HepG2 (cell line): ENCODE data around the gene KCTD6. TPM values are rescaled to one million over a fixed set of nuclear protein-coding genes. Genes with fewer than 3 reads are reported as not detected.

Experiments
- AGO2 ChIP-seq: fragments of 200-400 bp; formaldehyde crosslinking; optimal IDR thresholded peaks from 2 replicates; pipeline ENCODE3; 2017; ENCODE audit warnings: mild to moderate bottlenecking, low read depth, low read length, moderate library complexity
- ARID4A ChIP-seq: sonication (generic); formaldehyde crosslinking; IDR thresholded peaks from 2 replicates; pipeline ENCODE4 v1.5.0; 2020; ENCODE audit warnings: mild to moderate bottlenecking, missing genetic modification reagents, borderline replicate concordance
- ATF1 ChIP-seq: IDR thresholded peaks from 2 replicates; pipeline ENCODE4 v1.6.1; 2016; ENCODE audit warnings: mild to moderate bottlenecking, control low read depth
- ATF3 ChIP-seq: sonication (generic); formaldehyde crosslinking; IDR thresholded peaks from 2 replicates; pipeline ENCODE4 v1.4.0; 2020; ENCODE audit warnings: missing genetic modification reagents
- CHD2 ChIP-seq: IDR thresholded peaks from 2 replicates; pipeline ENCODE4 v1.6.1; 2011; ENCODE audit warnings: low read depth, low read length, improper control_type of control experiment
- CSRNP1 ChIP-seq: sonication (generic); formaldehyde crosslinking; IDR thresholded peaks from 2 replicates; pipeline ENCODE4 v1.8.1; 2023; ENCODE audit warnings: mild to moderate bottlenecking, missing genetic modification reagents
- ELF1 ChIP-seq: sonication (generic); formaldehyde crosslinking; IDR thresholded peaks from 2 replicates; pipeline ENCODE4 v1.4.0; 2020; ENCODE audit warnings: missing genetic modification reagents
- FOXA3 ChIP-seq: IDR thresholded peaks from 2 replicates; pipeline ENCODE4 v1.6.1; 2016; ENCODE audit warnings: missing genetic modification reagents, missing compliant biosample characterization
- IKZF5 ChIP-seq: IDR thresholded peaks from 2 replicates; pipeline ENCODE4 v1.6.1; 2018; ENCODE audit warnings: missing genetic modification reagents, mild to moderate bottlenecking, missing compliant biosample characterization
- IRF2 ChIP-seq: IDR thresholded peaks from 2 replicates; pipeline ENCODE4 v1.6.1; 2018; ENCODE audit warnings: missing genetic modification reagents, missing compliant biosample characterization
- KDM5B ChIP-seq: sonication (generic); formaldehyde crosslinking; IDR thresholded peaks from 2 replicates; pipeline ENCODE4 v1.4.0; 2020; ENCODE audit warnings: missing genetic modification reagents, mild to moderate bottlenecking, borderline replicate concordance
- KLF16 ChIP-seq, 2 experiments: sonication (generic) in 1 of 2; formaldehyde crosslinking in 1 of 2; IDR thresholded peaks; 2 replicates each; pipeline versions ENCODE4 v1.6.1 to v1.8.0; 2016 to 2023; ENCODE audit warnings: missing genetic modification reagents in 2 of 2, missing compliant biosample characterization in 1 of 2
- KMT2B ChIP-seq: IDR thresholded peaks from 2 replicates; pipeline ENCODE4 v1.6.1; 2016; ENCODE audit warnings: missing genetic modification reagents, missing compliant biosample characterization
- LCORL ChIP-seq, 2 experiments: fragments of 450-650 bp in 1 of 2; sonication (generic) in 1 of 2; formaldehyde crosslinking in 1 of 2; IDR thresholded peaks; 2 replicates each; pipeline versions ENCODE4 v1.5.0 to v1.6.1; 2017 to 2020; ENCODE audit warnings: antibody characterized with exemption in 1 of 2, missing genetic modification reagents in 1 of 2
- MLLT10 ChIP-seq: sonication (generic); formaldehyde crosslinking; IDR thresholded peaks from 2 replicates; pipeline ENCODE4 v1.4.0; 2020; ENCODE audit warnings: missing genetic modification reagents
- NRL ChIP-seq: sonication (generic); formaldehyde crosslinking; IDR thresholded peaks from 2 replicates; pipeline ENCODE4 v1.5.0; 2020; ENCODE audit warnings: missing genetic modification reagents, mild to moderate bottlenecking, moderate library complexity, borderline replicate concordance
- POLR2AphosphoS5 ChIP-seq: IDR thresholded peaks from 2 replicates; pipeline ENCODE4 v1.6.1; 2012; ENCODE audit warnings: low read depth, low read length
- RARA ChIP-seq: IDR thresholded peaks from 2 replicates; pipeline ENCODE4 v1.6.1; 2016; ENCODE audit warnings: missing genetic modification reagents, missing compliant biosample characterization
- RBFOX2 ChIP-seq: fragments of 200-400 bp; formaldehyde crosslinking; IDR thresholded peaks from 2 replicates; pipeline ENCODE4 v1.6.1; 2017; ENCODE audit warnings: low read depth, mild to moderate bottlenecking, low read length
- SMAD3 ChIP-seq: sonication (generic); formaldehyde crosslinking; IDR thresholded peaks from 2 replicates; pipeline ENCODE4 v1.4.0; 2020; ENCODE audit warnings: missing genetic modification reagents
- SP1 ChIP-seq, 2 experiments: fragments of 450-650 bp in 1 of 2; sonication (generic) in 1 of 2; formaldehyde crosslinking in 1 of 2; IDR thresholded peaks; 2 replicates each; pipeline versions ENCODE4 v1.4.0 to v1.6.1; 2016 to 2020; ENCODE audit warnings: missing genetic modification reagents in 1 of 2
- ZFP36L1 ChIP-seq: sonication (generic); formaldehyde crosslinking; IDR thresholded peaks from 2 replicates; pipeline ENCODE4 v1.8.0; 2022; ENCODE audit warnings: mild to moderate bottlenecking, missing genetic modification reagents, moderate library complexity
- ZNF496 ChIP-seq: sonication (generic); formaldehyde crosslinking; IDR thresholded peaks from 2 replicates; pipeline ENCODE4 v1.8.1; 2023; ENCODE audit warnings: mild to moderate bottlenecking, moderate library complexity, missing genetic modification reagents; ENCODE audit not compliant: insufficient replicate concordance
- ZNF546 ChIP-seq: sonication (generic); formaldehyde crosslinking; conservative IDR thresholded peaks from 2 replicates; pipeline ENCODE4 v1.8.1; 2023; ENCODE audit warnings: mild to moderate bottlenecking, missing genetic modification reagents
- polyA plus RNA-seq, 8 experiments: library from polyadenylated mRNA; depleted of rRNA in 3 of 8; stranded (reverse) in 7 of 8; unstranded in 1 of 8; fragments of >200 nt; fragmentation: Illumina TruSeq in 4 of 8; extraction: Trizol in 4 of 8; gene quantifications; 2 replicates each; pipeline versions ENCODE4 v1.2.1 to v1.2.3, GENCODE V29; 2011 to 2016; ENCODE audit warnings: low read depth in 4 of 8, missing spikeins in 1 of 8, mixed read lengths in 1 of 8; ENCODE audit not compliant: insufficient read depth in 1 of 8
- total RNA-seq, 5 experiments: library from RNA; depleted of rRNA; stranded (reverse); fragments of >200 nt; fragmentation: Illumina TruSeq; extraction: Trizol; gene quantifications; 2 replicates each; pipeline ENCODE4 v1.2.3, GENCODE V29; 2016; ENCODE audit warnings: low read depth in 1 of 5

KCTD6 gene
- total and polyA plus RNA-seq, 2 of the 13 experiments (the other 11 are each of a cell fraction or from before 2014, with no cell fraction given), result 13.4 to 14.2 TPM

- TF ChIP-seq ARID4A (CRISPR knock-in tag), result no peak
- no peak for TF ChIP-seq ZNF496 (CRISPR knock-in tag)
- TF ChIP-seq MLLT10 (CRISPR knock-in tag), result no peak
- 0 out of 2 replicates have a peak, but pooled peaks have one; percentile 21 for TF ChIP-seq ELF1 (CRISPR knock-in tag)
- TF ChIP-seq SMAD3 (CRISPR knock-in tag), result 0 out of 2 replicates have a peak, but pooled peaks have one; percentile 18
- 0 out of 2 replicates have a peak, but pooled peaks have one; percentile 34 for TF ChIP-seq RARA (CRISPR knock-in tag)
- peak; percentile 52; the same call in 1 of the 2 replicates for TF ChIP-seq FOXA3
- 0 out of 2 replicates have a peak, but pooled peaks have one; percentile 29 for TF ChIP-seq CSRNP1 (CRISPR knock-in tag)
- no peak for TF ChIP-seq ZNF546
- peak; percentile 63 for TF ChIP-seq POLR2AphosphoS5
- TF ChIP-seq KDM5B (CRISPR knock-in tag), result 0 out of 2 replicates have a peak, but pooled peaks have one; percentile 14
- no peak for TF ChIP-seq ZFP36L1 (CRISPR knock-in tag)
- TF ChIP-seq IRF2 (CRISPR knock-in tag), result peak; percentile 47; the same call in 1 of the 2 replicates
- TF ChIP-seq KLF16 (CRISPR knock-in tag; IDR thresholded peaks at IDR 0.05), result 0 out of 4 replicates have a peak, but pooled peaks of 1 of the 2 experiments have one; percentile 27
- peak; percentile 31; the same call in 1 of the 2 replicates for TF ChIP-seq IKZF5 (CRISPR knock-in tag)
- peak; percentile 45 for TF ChIP-seq AGO2
- no peak for TF ChIP-seq ATF1 (CRISPR knock-in tag)
- no peak for TF ChIP-seq SP1 (IDR thresholded peaks at IDR 0.05)
- 0 out of 2 replicates have a peak, but pooled peaks have one; percentile 49 for TF ChIP-seq SP1 (CRISPR knock-in tag; IDR thresholded peaks at IDR 0.05)
- no peak for TF ChIP-seq RBFOX2
- TF ChIP-seq KMT2B (CRISPR knock-in tag), result peak; percentile 60; the same call in 1 of the 2 replicates
- peak; percentile 82 for TF ChIP-seq ATF3 (CRISPR knock-in tag)
- 0 out of 2 replicates have a peak, but pooled peaks have one; percentile 12 for TF ChIP-seq CHD2
- TF ChIP-seq LCORL (IDR thresholded peaks at IDR 0.05), result no peak
- 0 out of 2 replicates have a peak, but pooled peaks have one; percentile 20 for TF ChIP-seq LCORL (CRISPR knock-in tag; IDR thresholded peaks at IDR 0.05)
- no peak for TF ChIP-seq NRL (CRISPR knock-in tag)
Measured at GRCh38 chr3:58526515-58526957, 34.6 kb downstream of the KCTD6 start (continued).
